CD4-positive, alpha-beta T cell treated with Interleukin-4 for 1 hour (primary cell): Measurements from ENCODE around the gene ZSCAN21.
"Not testable (repeated sequence)": the region's sequence is repeated elsewhere in the genome, so short reads cannot be mapped to it uniquely, and the experiment has no call there.

Source experiments
- DNase-seq, 2 donors: peaks; one replicate each; pipeline ENCODE4 v3.0.0-alpha.2; 2020 to 2022

Gene ZSCAN21

GRCh38 chr7:100049441-100050291, at the start of gene ZSCAN21:
TSS of gene ZSCAN21 (plus strand) at chr7:100049774. CDS start at chr7:100057007, 7,233 bp downstream.
- peak; percentile 84 to 85 for DNase-seq

GRCh38 chr7:100000239-100000638, 49.3 kb upstream of the ZSCAN21 start:
- no peak for DNase-seq

- DNase-seq: no peak
These were observed 45.6 kb upstream of the ZSCAN21 start for GRCh38 chr7:100003711-100004661.

- DNase-seq: no peak
These were observed 41.7 kb upstream of the ZSCAN21 start for GRCh38 chr7:100007887-100008286.

- no peak for DNase-seq
These were observed 41.0 kb upstream of the ZSCAN21 start for GRCh38 chr7:100008525-100008924.

- not testable (repeated sequence) for DNase-seq
These were observed 39.6 kb upstream of the ZSCAN21 start for GRCh38 chr7:100009952-100010351.

- no peak for DNase-seq
These were observed 38.7 kb upstream of the ZSCAN21 start for GRCh38 chr7:100010901-100011300.

GRCh38 chr7:100011516-100011915, 38.1 kb upstream of the ZSCAN21 start:
- DNase-seq: no peak

- DNase-seq: not testable (repeated sequence)
These were observed 36.9 kb upstream of the ZSCAN21 start for GRCh38 chr7:100012385-100013327.

GRCh38 chr7:100013328-100013676, 36.3 kb upstream of the ZSCAN21 start:
- no peak for DNase-seq

- DNase-seq: peak; percentile 90
These were observed 34.1 kb upstream of the ZSCAN21 start, which contains the start of gene ZKSCAN1 for GRCh38 chr7:100015232-100016214. TSS of gene ZKSCAN1 (plus strand) at chr7:100015596. CDS start at chr7:100023507, 7,911 bp downstream.

- DNase-seq: peak in 1 of 2 donors; percentile 15
These were observed 33.2 kb upstream of the ZSCAN21 start for GRCh38 chr7:100016215-100016901.

GRCh38 chr7:100017300-100017699, 32.3 kb upstream of the ZSCAN21 start:
- DNase-seq: no peak

GRCh38 chr7:100017875-100018274, 31.7 kb upstream of the ZSCAN21 start:
- no peak for DNase-seq

- no peak for DNase-seq
These were observed 29.7 kb upstream of the ZSCAN21 start for GRCh38 chr7:100019908-100020307.

- no peak for DNase-seq
These were observed 28.3 kb upstream of the ZSCAN21 start for GRCh38 chr7:100021297-100021696.

GRCh38 chr7:100022621-100023020, 27.0 kb upstream of the ZSCAN21 start:
- no peak for DNase-seq

GRCh38 chr7:100023526-100023925, 26.0 kb upstream of the ZSCAN21 start:
- no peak for DNase-seq

- no peak for DNase-seq
These were observed 25.5 kb upstream of the ZSCAN21 start for GRCh38 chr7:100024020-100024619.

- DNase-seq: no peak
These were observed 22.4 kb upstream of the ZSCAN21 start for GRCh38 chr7:100027197-100027596.
